Endodermal cell (in vitro differentiated cells): ENCODE measurements around the gene CCL2. TPM values are rescaled to one million over a fixed set of nuclear protein-coding genes. Genes with fewer than 3 reads are reported as not detected.

Experiments used
- DNase-seq: peaks from one replicate; pipeline ENCODE4 v3.0.0-alpha.2; 2017
- H3K27ac ChIP-seq: 2 replicates; pipeline ENCODE4 v1.5.1; 2013; ENCODE audit warnings: mild to moderate bottlenecking, low read depth, low read length, moderate library complexity
- H3K27me3 ChIP-seq: 2 replicates; pipeline ENCODE4 v1.6.1; 2013; ENCODE audit warnings: mild to moderate bottlenecking, low read length, moderate library complexity; ENCODE audit not compliant: insufficient read depth, control insufficient read depth, poor library complexity, severe bottlenecking
- H3K36me3 ChIP-seq: 2 replicates; pipeline ENCODE4 v1.7.0; 2013; ENCODE audit warnings: mild to moderate bottlenecking, low read length, moderate library complexity; ENCODE audit not compliant: control insufficient read depth, insufficient read depth
- H3K4me1 ChIP-seq: one replicate; pipeline ENCODE4 v1.7.0; 2013; ENCODE audit warnings: low read length; ENCODE audit not compliant: control insufficient read depth, insufficient read depth
- H3K4me3 ChIP-seq: 2 replicates; pipeline ENCODE4 v1.5.1; 2013; ENCODE audit warnings: mild to moderate bottlenecking, low read length, moderate library complexity
- H3K9ac ChIP-seq: 2 replicates; pipeline ENCODE4 v1.6.1; 2013; ENCODE audit warnings: mild to moderate bottlenecking, low read length, moderate library complexity; ENCODE audit not compliant: poor library complexity, severe bottlenecking; ENCODE audit errors: extremely low read depth
- H3K9me3 ChIP-seq: 2 replicates; pipeline ENCODE4 v1.6.1; 2013; ENCODE audit warnings: mild to moderate bottlenecking, low read length, moderate library complexity; ENCODE audit not compliant: control insufficient read depth
- H3K27ac Mint-ChIP-seq: 2 replicates; pipeline ENCODE4 v1.8.0; 2020; ENCODE audit warnings: mixed read lengths
- H3K27me3 Mint-ChIP-seq: 2 replicates; pipeline ENCODE4 v1.8.0; 2021; ENCODE audit warnings: mild to moderate bottlenecking, mixed read lengths; ENCODE audit not compliant: insufficient read depth
- H3K36me3 Mint-ChIP-seq: 2 replicates; pipeline ENCODE4 v1.8.0; 2020; ENCODE audit warnings: low read depth, mixed read lengths
- H3K4me1 Mint-ChIP-seq: 2 replicates; pipeline ENCODE4 v1.8.0; 2020; ENCODE audit warnings: mixed read lengths
- H3K4me3 Mint-ChIP-seq: 2 replicates; pipeline ENCODE4 v1.8.0; 2020; ENCODE audit warnings: mild to moderate bottlenecking, moderate library complexity, mixed read lengths
- H3K9me3 Mint-ChIP-seq: 2 replicates; pipeline ENCODE4 v1.8.0; 2020; ENCODE audit warnings: mild to moderate bottlenecking, mixed read lengths
- CTCF ChIP-seq: fragments of 200-600 bp; sonication (generic); conservative IDR thresholded peaks from 2 replicates; pipeline ENCODE4 v1.5.0; 2021; ENCODE audit warnings: antibody characterized with exemption, mild to moderate bottlenecking
- WGBS, 2 experiments: methylation state at CpG; one replicate each; pipeline versions ENCODE4 v1.1.5 to v1.1.7; 2013; ENCODE audit warnings: missing lambda C conversion rate in 2 of 2, mixed read lengths in 1 of 2; ENCODE audit not compliant: insufficient coverage in 1 of 2, insufficient read length in 1 of 2; 5-methylcytosine and 5-hydroxymethylcytosine counted together
- total RNA-seq, 2 donors: library from RNA; stranded (reverse); fragmentation: NEBNext Ultra II Directional in 1 of 2; extraction: Animal tissue kit (Norgen Biotek cat#: 25700) in 1 of 2; gene quantifications; 2 replicates in 1 of 2; 3 replicates in 1 of 2; pipeline ENCODE4 v1.2.1, GENCODE V29; 2021

The CCL2 gene
- total RNA-seq, 2 donors from 2014 or later: 23.8 to 61.4 TPM

GRCh38 chr17:34220045-34220751, 34.9 kb upstream of the CCL2 start:
- TF ChIP-seq CTCF: no peak
- Mint-ChIP-seq H3K4me1 (peaks cover 9% of the 10 kb centered on the region), H3K27me3 (peaks cover 5% of the 10 kb centered on the region), H3K4me3 (no peak overlapping the region), H3K36me3 (peaks cover 13% of the 10 kb centered on the region), H3K27ac (no peak overlapping the region), H3K9me3 (peaks cover 36% of the 10 kb centered on the region)
- WGBS, 2 experiments: 100% methylated on average over 2 of the region's 2 CpGs; no CpG with 5 or more reads in 1 of the 2 experiments
- no peak overlapping the region for H3K27ac ChIP-seq
- H3K4me1 ChIP-seq: peaks cover 7% of the 10 kb centered on the region
- DNase-seq: no peak
- no peaks in the 10 kb centered on the region for H3K36me3 ChIP-seq
- peaks cover 53% of the 10 kb centered on the region for H3K9me3 ChIP-seq
- H3K4me3 ChIP-seq: no peak overlapping the region
- no peak overlapping the region for H3K9ac ChIP-seq
- no peaks in the 10 kb centered on the region for H3K27me3 ChIP-seq

GRCh38 chr17:34220752-34221395, 34.2 kb upstream of the CCL2 start:
- no peak for TF ChIP-seq CTCF
- H3K4me3 Mint-ChIP-seq: no peak overlapping the region
- H3K9me3 ChIP-seq: peaks cover 52% of the 10 kb centered on the region
- peaks cover 9% of the 10 kb centered on the region for H3K4me1 Mint-ChIP-seq
- peaks cover 30% of the 10 kb centered on the region for H3K9me3 Mint-ChIP-seq
- DNase-seq: no peak
- H3K36me3 ChIP-seq: no peaks in the 10 kb centered on the region
- H3K36me3 Mint-ChIP-seq: peaks cover 13% of the 10 kb centered on the region
- H3K27ac ChIP-seq: no peak overlapping the region
- H3K27me3 Mint-ChIP-seq: peaks cover 5% of the 10 kb centered on the region
- 96 to 98% methylated on average over 5 of the region's 5 CpGs for whole genome bisulfite sequencing, 2 experiments
- peaks cover 7% of the 10 kb centered on the region for H3K4me1 ChIP-seq
- no peak overlapping the region for H3K27ac Mint-ChIP-seq
- no peak overlapping the region for H3K4me3 ChIP-seq
- H3K9ac ChIP-seq: no peak overlapping the region
- no peaks in the 10 kb centered on the region for H3K27me3 ChIP-seq

GRCh38 chr17:34221411-34221810, 33.7 kb upstream of the CCL2 start:
- no peaks in the 10 kb centered on the region for H3K36me3 ChIP-seq
- H3K9me3 Mint-ChIP-seq: peaks cover 25% of the 10 kb centered on the region
- no peak for DNase-seq
- peaks cover 10% of the 10 kb centered on the region for H3K36me3 Mint-ChIP-seq
- H3K4me3 Mint-ChIP-seq: no peak overlapping the region
- WGBS, 2 experiments: 91 to 92% methylated on average over 4 of the region's 4 CpGs
- H3K4me1 Mint-ChIP-seq: peaks cover 9% of the 10 kb centered on the region
- no peak overlapping the region for H3K27ac Mint-ChIP-seq
- TF ChIP-seq CTCF: no peak
- H3K27me3 ChIP-seq: no peaks in the 10 kb centered on the region
- H3K27ac ChIP-seq: no peak overlapping the region
- H3K4me1 ChIP-seq: peaks cover 7% of the 10 kb centered on the region
- H3K9ac ChIP-seq: no peak overlapping the region
- peaks cover 5% of the 10 kb centered on the region for H3K27me3 Mint-ChIP-seq
- no peak overlapping the region for H3K4me3 ChIP-seq
- peaks cover 47% of the 10 kb centered on the region for H3K9me3 ChIP-seq
